ENCODE measurements around the gene MUL1.

MUL1 gene

GRCh38 chr1:20484519-20485462 lies 23.2 kb downstream of the MUL1 start:
- no peak for DNase-seq

GRCh38 chr1:20483833-20484518 lies 24.0 kb downstream of the MUL1 start:
- no peak for DNase-seq

- no peak for DNase-seq
Observed at GRCh38 chr1:20483098-20483832, 24.7 kb downstream of the MUL1 start.

- no peak for DNase-seq
Observed at GRCh38 chr1:20481643-20482498, 26.1 kb downstream of the MUL1 start.

- no peak for DNase-seq
Observed at GRCh38 chr1:20480951-20481617, 26.9 kb downstream of the MUL1 start.

- DNase-seq = no peak
Observed at GRCh38 chr1:20480243-20480944, 27.6 kb downstream of the MUL1 start.

GRCh38 chr1:20479840-20480239 lies 28.1 kb downstream of the MUL1 start:
- no peak for DNase-seq

GRCh38 chr1:20478057-20478635 lies 29.8 kb downstream of the MUL1 start:
- peak in 1 of 2 experiments; percentile 32 for DNase-seq

- no peak for DNase-seq
Observed at GRCh38 chr1:20477348-20478056, 30.4 kb downstream of the MUL1 start.

- peak in 1 of 2 experiments; percentile 45 for DNase-seq
Observed at GRCh38 chr1:20476265-20477038, 31.5 kb downstream of the MUL1 start.

- DNase-seq = no peak
Observed at GRCh38 chr1:20474996-20475395, 33.0 kb downstream of the MUL1 start.

GRCh38 chr1:20474333-20474975 lies 33.5 kb downstream of the MUL1 start:
- DNase-seq = no peak

- DNase-seq = no peak
Observed at GRCh38 chr1:20473894-20474293, 34.1 kb downstream of the MUL1 start.

- DNase-seq = peak in 1 of 2 experiments; percentile 23
Observed at GRCh38 chr1:20472860-20473711, 34.9 kb downstream of the MUL1 start.

GRCh38 chr1:20472121-20472520 lies 35.8 kb downstream of the MUL1 start:
- no peak for DNase-seq

- no peak for DNase-seq
Observed at GRCh38 chr1:20470194-20470593, 37.8 kb downstream of the MUL1 start.

- no peak for DNase-seq
Observed at GRCh38 chr1:20469406-20470076, 38.4 kb downstream of the MUL1 start.
